ENCODE results near the gene ADNP. TPM values are rescaled to one million over a fixed set of nuclear protein-coding genes. Genes with fewer than 3 reads are reported as not detected.
"Not testable (repeated sequence)": the region's sequence is repeated elsewhere in the genome, so short reads cannot be mapped to it uniquely, and the experiment has no call there.

The ADNP gene
- total RNA-seq (ENCODE audit: unreplicated experiment): 92.7 TPM
- long read RNA-seq, partial matches to known transcripts: 0 of 6 reads
- long read RNA-seq, other reads (novel, unspliced or antisense): 6 of 6 reads

- peak; percentile 77 for TF ChIP-seq CTCF (IDR thresholded peaks at IDR 0.05; ENCODE audit: unreplicated experiment)
- Mint-ChIP-seq H3K9me3 (ENCODE audit: unreplicated experiment) (no peaks in the 10 kb centered on the region), H3K27ac (ENCODE audit: unreplicated experiment) (peak within 1 kb of the TSS; percentile 93), H3K4me1 (ENCODE audit: unreplicated experiment) (peaks cover 28% of the 10 kb centered on the region), H3K27me3 (ENCODE audit: unreplicated experiment) (peaks cover 6% of the 10 kb centered on the region), H3K36me3 (ENCODE audit: low read depth, unreplicated experiment) (peaks cover 26% of the 10 kb centered on the region), H3K4me3 (ENCODE audit: unreplicated experiment) (peak within 1 kb of the TSS; percentile 100)
- DNase-seq (ENCODE audit: low spot score): peak; percentile 91
Measured at GRCh38 chr20:50931306-50932015, at the start of gene ADNP. TSS of gene ADNP (minus strand) at chr20:50931437. CDS start at chr20:50903996, 27,441 bp downstream.

- Mint-ChIP-seq H3K27me3 (ENCODE audit: unreplicated experiment) (peaks cover 5% of the 10 kb centered on the region), H3K9me3 (ENCODE audit: unreplicated experiment) (no peaks in the 10 kb centered on the region), H3K27ac (ENCODE audit: unreplicated experiment) (no peak overlapping the region), H3K36me3 (ENCODE audit: low read depth, unreplicated experiment) (peaks cover 2% of the 10 kb centered on the region), H3K4me1 (ENCODE audit: unreplicated experiment) (peaks cover 3% of the 10 kb centered on the region), H3K4me3 (ENCODE audit: unreplicated experiment) (no peak overlapping the region)
- no peak for TF ChIP-seq CTCF (IDR thresholded peaks at IDR 0.05; ENCODE audit: unreplicated experiment)
- DNase-seq (ENCODE audit: low spot score): no peak
Measured at GRCh38 chr20:50980071-50980681, 48.9 kb upstream of the ADNP start.

GRCh38 chr20:50978533-50978932 is 47.3 kb upstream of the ADNP start:
- not testable (repeated sequence) for H3K27me3 Mint-ChIP-seq (ENCODE audit: unreplicated experiment); H3K9me3 Mint-ChIP-seq (ENCODE audit: unreplicated experiment); H3K4me1 Mint-ChIP-seq (ENCODE audit: unreplicated experiment); H3K4me3 Mint-ChIP-seq (ENCODE audit: unreplicated experiment); H3K36me3 Mint-ChIP-seq (ENCODE audit: low read depth, unreplicated experiment); DNase-seq (ENCODE audit: low spot score); H3K27ac Mint-ChIP-seq (ENCODE audit: unreplicated experiment)

GRCh38 chr20:50977066-50978021 is 46.1 kb upstream of the ADNP start:
- H3K4me3 Mint-ChIP-seq (ENCODE audit: unreplicated experiment): no peak overlapping the region
- no peak overlapping the region for H3K27ac Mint-ChIP-seq (ENCODE audit: unreplicated experiment)

More at GRCh38 chr20:50977066-50978021, 46.1 kb upstream of the ADNP start:
- Mint-ChIP-seq H3K36me3 (ENCODE audit: low read depth, unreplicated experiment) (peaks cover 2% of the 10 kb centered on the region), H3K9me3 (ENCODE audit: unreplicated experiment) (no peaks in the 10 kb centered on the region), H3K4me1 (ENCODE audit: unreplicated experiment) (peaks cover 3% of the 10 kb centered on the region), H3K27me3 (ENCODE audit: unreplicated experiment) (peaks cover 5% of the 10 kb centered on the region)
- TF ChIP-seq CTCF (IDR thresholded peaks at IDR 0.05; ENCODE audit: unreplicated experiment): no peak
- no peak for DNase-seq (ENCODE audit: low spot score)
